ENCODE data around the gene RUFY1.

- TF ChIP-seq ZNF274 (IDR thresholded peaks at IDR 0.05; ENCODE audit: low read depth, low read length) (no peak), SUZ12 (IDR thresholded peaks at IDR 0.05; ENCODE audit: extremely low read depth, insufficient read depth, insufficient read length) (no peak), YY1 (IDR thresholded peaks at IDR 0.05; ENCODE audit: insufficient read depth, insufficient read length) (no peak)
These were observed 15.9 kb upstream of the RUFY1 start for GRCh38 chr5:179534431-179534830.
